Esophagus squamous epithelium (tissue), 4 donors: ENCODE results near the gene PLIN5.

Source experiments
- CTCF ChIP-seq, 6 experiments: fragments of 450-650 bp in 4 of 6; fragments of 200-600 bp in 2 of 6; sonication (generic) in 2 of 6; IDR thresholded peaks; one replicate each; pipeline ENCODE4 v1.5.1; 2016 to 2019; ENCODE audit warnings: antibody characterized with exemption in 6 of 6, mild to moderate bottlenecking in 4 of 6, moderate library complexity in 4 of 6
- POLR2A ChIP-seq, 4 donors: fragments of 450-650 bp; IDR thresholded peaks; one replicate each; pipeline ENCODE4 v1.6.1; 2017; ENCODE audit warnings: antibody characterized with exemption in 4 of 4, mild to moderate bottlenecking in 4 of 4, moderate library complexity in 3 of 4

- TF ChIP-seq POLR2A (IDR thresholded peaks at IDR 0.05) (no peak), CTCF (IDR thresholded peaks at IDR 0.05) (no peak)
Observed at GRCh38 chr19:4482721-4483364, 52.2 kb downstream of the PLIN5 start.
